GM19463 (cell line): Measurements from ENCODE around the gene AKAP5.
"Not testable (repeated sequence)": the region's sequence is repeated elsewhere in the genome, so short reads cannot be mapped to it uniquely, and the experiment has no call there.

Source experiments
- ATAC-seq: cut with Tn5 transposase; IDR thresholded peaks from one replicate; pipeline ENCODE4 v1.9.1; 2021; ENCODE audit warnings: mild to moderate bottlenecking, moderate library complexity; ENCODE audit not compliant: unreplicated experiment

AKAP5 gene

GRCh38 chr14:64501411-64502171 is 36.3 kb downstream of the AKAP5 start:
- no peak for ATAC-seq

DNA sequence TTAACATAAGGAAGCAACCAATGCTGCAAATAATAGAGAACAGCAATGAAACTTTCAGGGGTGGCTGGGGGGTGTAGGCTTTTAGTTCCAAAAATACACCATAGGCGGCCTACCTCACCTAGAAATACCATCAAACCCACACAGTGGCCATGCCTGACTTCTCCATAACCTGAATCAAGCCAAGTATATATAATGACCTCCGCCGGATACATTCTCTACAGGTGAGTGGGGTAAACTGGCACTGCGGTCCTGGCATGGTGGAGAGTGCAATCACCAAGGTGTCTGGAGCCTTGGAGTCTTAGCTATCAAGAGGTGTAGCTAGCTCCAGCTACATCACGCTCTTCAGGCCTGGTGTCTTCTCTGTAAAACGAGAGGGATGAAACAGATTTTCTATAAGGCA is 37.2 kb downstream of the AKAP5 start:
- ATAC-seq: no peak

DNA sequence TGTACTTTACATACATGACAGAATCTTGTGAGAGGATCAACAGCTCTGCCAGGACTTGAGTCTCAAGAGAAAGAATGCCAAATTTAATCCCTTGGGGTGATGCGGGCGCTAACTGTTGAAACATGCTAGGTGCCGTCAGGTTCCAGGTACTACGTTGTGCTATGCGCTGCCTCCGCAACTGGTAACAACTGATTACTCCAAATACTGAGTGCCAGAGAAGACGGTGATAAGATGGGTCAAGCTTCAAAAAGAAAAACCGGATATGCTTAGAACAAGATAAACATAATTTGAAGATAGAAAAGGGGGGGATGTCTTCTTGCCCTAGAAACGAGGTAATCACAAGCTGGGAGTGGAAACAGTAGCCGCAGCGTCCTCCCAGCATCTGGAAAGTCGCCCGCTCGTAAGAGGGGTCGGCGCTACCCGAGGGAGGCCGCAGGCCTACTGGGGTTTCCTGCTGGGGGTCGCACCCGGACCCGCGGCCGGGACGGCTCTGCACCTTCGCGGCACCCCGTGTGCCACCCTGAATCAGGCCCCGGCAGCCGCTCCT is 37.7 kb downstream of the AKAP5 start:
- no peak for ATAC-seq

DNA sequence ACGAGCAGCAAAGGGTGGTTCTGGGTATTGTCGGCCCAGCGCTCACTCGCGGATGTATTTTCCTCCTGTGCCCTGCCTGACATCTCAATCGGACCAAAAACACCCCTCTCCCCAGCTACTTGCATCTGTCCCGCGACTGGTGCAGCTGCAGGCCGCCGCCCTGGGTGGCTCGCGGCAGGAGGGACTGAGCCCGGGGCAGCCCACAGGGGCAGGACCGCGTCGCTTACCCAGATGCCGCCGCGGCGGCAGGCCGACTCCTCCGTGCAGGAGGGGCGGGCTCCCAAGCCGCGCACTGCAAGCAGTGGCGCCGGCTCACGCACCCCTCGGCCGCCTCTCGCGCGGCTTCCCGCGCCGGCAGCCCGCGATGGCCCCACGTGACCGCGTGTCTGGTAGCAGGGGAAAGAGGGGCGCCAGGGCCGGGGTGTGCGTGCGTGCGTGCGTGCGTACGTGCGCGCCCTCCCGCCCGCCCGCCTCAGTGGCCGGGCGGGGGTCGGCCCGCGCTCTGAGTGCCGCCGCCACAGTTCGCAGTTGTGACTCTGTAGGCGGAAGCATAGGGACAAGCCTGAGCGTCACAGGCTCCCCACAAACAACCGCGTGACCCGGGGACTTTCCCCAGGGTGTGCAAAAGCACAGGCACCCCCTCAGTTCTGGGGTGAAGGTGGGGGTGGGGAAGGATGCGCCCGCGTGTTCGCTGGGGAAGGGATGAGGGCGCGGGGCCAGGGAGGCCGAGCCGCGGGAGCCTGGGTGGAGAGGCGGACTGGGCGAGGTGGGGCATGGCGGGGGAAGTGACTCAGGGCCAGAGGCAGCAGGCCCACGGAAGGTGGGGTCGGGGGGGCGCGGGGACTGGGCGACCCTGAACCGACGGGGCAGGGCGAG is 38.4 kb downstream of the AKAP5 start, which contains the start of gene ZBTB25:
Gene ZBTB25 (minus strand): TSS at position 405 of the 876 bp plus-strand sequence. CDS start 13,305 bp downstream, outside the sequence.
- peak; percentile 62 for ATAC-seq

DNA sequence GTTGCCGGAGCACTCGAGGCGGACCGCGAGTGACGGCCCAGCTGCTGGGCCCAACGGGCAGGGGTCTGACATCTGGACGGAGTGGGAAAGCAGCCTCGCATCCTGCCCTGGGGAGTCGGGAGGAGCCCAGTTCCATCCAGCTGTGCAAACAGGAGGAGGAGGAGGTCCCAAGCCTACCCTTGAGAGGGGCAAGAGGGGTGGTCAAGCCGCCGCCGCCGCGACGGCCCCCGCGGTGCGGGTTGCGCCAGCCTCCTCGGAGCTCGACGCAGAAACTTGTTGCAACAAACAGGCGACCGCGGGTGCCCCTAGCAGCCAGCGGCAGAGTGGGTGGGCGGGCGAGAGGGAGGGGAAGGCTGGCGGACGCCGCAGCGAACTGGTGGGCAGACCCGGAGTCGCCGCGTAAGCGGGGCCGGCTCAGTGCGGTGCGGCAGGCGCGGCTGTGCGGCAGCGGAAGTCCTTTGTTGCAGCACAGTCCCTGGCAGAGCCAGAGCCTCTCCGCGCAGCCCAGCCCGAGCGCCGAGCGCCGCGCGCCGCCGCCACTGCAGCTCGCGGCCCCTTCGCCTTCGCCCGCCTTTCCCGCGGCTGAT is 39.1 kb downstream of the AKAP5 start, which contains the start of gene ZBTB1:
Gene ZBTB1 (plus strand): TSS at position 461 of the 587 bp plus-strand sequence. CDS start 16,735 bp downstream, outside the sequence.
- peak; percentile 22 for ATAC-seq

- peak; percentile 25 for ATAC-seq
Observed at GRCh38 chr14:64504897-64505794, 39.8 kb downstream of the AKAP5 start.

- no peak for ATAC-seq
Observed at GRCh38 chr14:64506721-64507120, 41.4 kb downstream of the AKAP5 start.

GRCh38 chr14:64507376-64508156 is 42.3 kb downstream of the AKAP5 start:
- ATAC-seq: no peak

- no peak for ATAC-seq
Observed at GRCh38 chr14:64508215-64508776, 43.0 kb downstream of the AKAP5 start.

GRCh38 chr14:64509036-64509435 is 43.7 kb downstream of the AKAP5 start:
- no peak for ATAC-seq

GRCh38 chr14:64510825-64511671 is 45.7 kb downstream of the AKAP5 start:
- ATAC-seq: no peak

DNA sequence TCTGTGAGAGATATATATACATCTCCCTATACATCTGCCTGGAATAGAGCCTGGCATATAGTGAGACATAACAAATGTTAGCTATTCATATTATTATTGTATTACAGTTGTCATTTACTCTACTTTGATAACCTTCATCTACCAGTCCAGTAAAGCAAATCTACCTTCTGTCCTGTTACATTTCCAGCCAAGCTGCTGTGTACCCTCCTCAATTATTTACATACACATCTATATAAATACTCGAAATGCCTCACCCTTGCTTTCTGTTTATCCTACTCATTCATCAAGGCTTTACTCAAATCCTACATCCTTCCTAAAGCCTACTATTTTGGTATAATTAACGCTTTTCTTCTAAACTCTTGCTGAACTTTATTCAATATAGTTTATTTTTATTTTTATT is 48.0 kb downstream of the AKAP5 start:
- no peak for ATAC-seq

DNA sequence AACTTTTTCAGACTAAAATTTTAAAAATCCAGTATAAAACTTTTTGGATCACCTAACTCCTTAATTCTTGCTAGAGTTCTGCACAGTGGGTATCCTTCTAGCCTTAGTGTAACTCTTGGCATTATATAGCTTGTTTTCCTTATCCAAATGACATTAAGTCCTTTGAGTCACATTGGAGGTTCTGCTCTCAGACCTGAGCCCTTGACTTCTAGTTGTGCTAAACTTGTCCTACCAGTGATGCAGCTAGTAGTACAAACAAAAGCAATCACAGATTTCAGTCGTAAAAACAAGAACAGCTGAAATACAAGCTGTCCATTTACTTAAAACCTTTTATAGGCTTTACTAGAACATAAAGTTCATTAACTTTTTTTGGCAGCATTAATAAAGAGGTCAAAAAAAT is 49.8 kb downstream of the AKAP5 start:
- no peak for ATAC-seq

DNA sequence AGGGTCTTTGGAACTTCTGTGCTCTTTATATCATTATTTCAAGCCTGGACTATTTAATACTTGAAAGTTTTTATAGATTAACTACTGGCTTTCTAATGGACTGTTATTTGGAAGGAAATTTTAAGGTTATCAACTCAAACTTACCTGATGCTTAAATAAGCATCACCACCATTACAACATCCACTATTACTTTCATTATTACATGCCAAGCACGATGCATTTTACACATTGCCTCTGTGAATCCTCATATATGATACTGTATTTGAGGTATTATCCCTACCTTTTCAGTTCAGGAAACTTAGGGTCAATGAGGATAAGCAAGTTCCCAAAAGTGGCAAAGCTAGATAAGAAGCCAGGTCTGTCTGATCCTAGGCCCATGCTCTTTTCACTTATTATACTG is 51.7 kb downstream of the AKAP5 start:
- no peak for ATAC-seq

- ATAC-seq: not testable (repeated sequence)
Observed at GRCh38 chr14:64517667-64518066, 52.4 kb downstream of the AKAP5 start.

DNA sequence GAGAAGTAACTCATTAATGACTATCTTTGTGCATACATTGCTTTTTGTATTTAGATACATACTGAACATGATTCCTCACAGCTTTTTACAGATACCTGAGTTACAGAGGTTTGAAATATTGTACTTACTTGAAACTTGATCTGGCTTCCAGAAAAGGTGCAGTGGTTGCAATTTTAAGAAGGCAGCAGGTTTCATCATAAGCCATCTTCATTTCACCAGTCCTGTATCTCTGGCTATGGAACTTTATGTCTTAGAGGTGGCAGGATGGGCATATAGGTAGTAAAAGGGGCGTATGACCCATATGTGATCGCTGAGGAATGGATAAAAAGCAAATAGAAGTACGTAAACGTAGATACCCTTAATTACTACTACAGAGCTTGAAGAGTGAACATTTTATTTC is 52.9 kb downstream of the AKAP5 start:
- no peak for ATAC-seq

DNA sequence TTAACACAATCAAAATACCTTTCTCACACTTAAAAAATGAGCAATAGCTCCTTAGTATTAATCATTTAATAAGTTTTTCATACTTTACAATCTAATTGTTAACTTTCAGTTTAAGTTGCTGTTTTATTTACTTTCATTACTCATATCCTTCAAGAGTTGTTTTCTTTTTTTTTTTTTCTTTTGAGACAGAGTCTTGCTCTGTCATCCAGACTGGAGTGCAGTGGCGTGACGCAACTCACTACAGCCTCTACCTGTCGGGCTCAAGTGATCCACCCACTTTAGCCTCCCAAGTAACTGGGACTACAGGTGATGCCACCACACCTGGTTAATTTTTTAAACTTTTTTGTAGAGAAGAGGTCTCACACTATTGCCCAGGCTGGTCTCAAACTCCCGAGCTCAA is 55.4 kb downstream of the AKAP5 start:
- no peak for ATAC-seq
